HG02852 (cell line): ENCODE measurements around the gene ESYT3.

Experiments
- ATAC-seq: cut with Tn5 transposase; IDR thresholded peaks from one replicate; pipeline ENCODE4 v1.9.1; 2021; ENCODE audit warnings: mild to moderate bottlenecking, moderate library complexity; ENCODE audit not compliant: unreplicated experiment

ESYT3 gene

GRCh38 chr3:138434276-138434874 lies at the start of gene ESYT3:
ESYT3 (plus strand) TSS chr3:138434616; CDS start chr3:138434799, 183 bp downstream.
- no peak for ATAC-seq

GRCh38 chr3:138384976-138385375 lies 49.4 kb upstream of the ESYT3 start:
- ATAC-seq = no peak

GRCh38 chr3:138389144-138389601 lies 45.2 kb upstream of the ESYT3 start:
- no peak for ATAC-seq

- no peak for ATAC-seq
Observed at GRCh38 chr3:138389841-138390581, 44.4 kb upstream of the ESYT3 start.

GRCh38 chr3:138390582-138390932 lies 43.9 kb upstream of the ESYT3 start:
- ATAC-seq = no peak

- ATAC-seq = no peak
Observed at GRCh38 chr3:138394156-138394555, 40.3 kb upstream of the ESYT3 start.

- no peak for ATAC-seq
Observed at GRCh38 chr3:138394686-138395085, 39.7 kb upstream of the ESYT3 start.

GRCh38 chr3:138395865-138396751 lies 38.3 kb upstream of the ESYT3 start:
- ATAC-seq = no peak

GRCh38 chr3:138396752-138397410 lies 37.5 kb upstream of the ESYT3 start:
- ATAC-seq = no peak

- no peak for ATAC-seq
Observed at GRCh38 chr3:138397983-138398382, 36.4 kb upstream of the ESYT3 start.

- ATAC-seq = no peak
Observed at GRCh38 chr3:138398791-138399575, 35.4 kb upstream of the ESYT3 start.

GRCh38 chr3:138399766-138400165 lies 34.6 kb upstream of the ESYT3 start:
- ATAC-seq = no peak

GRCh38 chr3:138400651-138401070 lies 33.8 kb upstream of the ESYT3 start:
- no peak for ATAC-seq

- no peak for ATAC-seq
Observed at GRCh38 chr3:138401834-138402233, 32.6 kb upstream of the ESYT3 start.

- ATAC-seq = no peak
Observed at GRCh38 chr3:138404121-138404520, 30.3 kb upstream of the ESYT3 start.

GRCh38 chr3:138405001-138405400 lies 29.4 kb upstream of the ESYT3 start:
- no peak for ATAC-seq

GRCh38 chr3:138405486-138405885 lies 28.9 kb upstream of the ESYT3 start:
- ATAC-seq = no peak

- no peak for ATAC-seq
Observed at GRCh38 chr3:138406606-138407005, 27.8 kb upstream of the ESYT3 start.

GRCh38 chr3:138407236-138407907 lies 27.0 kb upstream of the ESYT3 start:
- ATAC-seq = no peak
